22Rv1 (cell line): Measurements from ENCODE around the gene KRTAP1-5.

ENCODE experiments used
- H3K27ac ChIP-seq: fragments of 450-650 bp; 2 replicates; pipeline ENCODE4 v1.5.1; 2017
- ZFX ChIP-seq: fragments of 450-650 bp; IDR thresholded peaks from 2 replicates; pipeline ENCODE4 v1.6.1; 2017; ENCODE audit warnings: antibody characterized with exemption, borderline replicate concordance
- TF ChIP-seq, protein P1 (sequence below): fragments of 450-650 bp; IDR thresholded peaks from 2 replicates; pipeline ENCODE4 v1.5.1; 2017; ENCODE audit warnings: mild to moderate bottlenecking

The KRTAP1-5 gene

DNA sequence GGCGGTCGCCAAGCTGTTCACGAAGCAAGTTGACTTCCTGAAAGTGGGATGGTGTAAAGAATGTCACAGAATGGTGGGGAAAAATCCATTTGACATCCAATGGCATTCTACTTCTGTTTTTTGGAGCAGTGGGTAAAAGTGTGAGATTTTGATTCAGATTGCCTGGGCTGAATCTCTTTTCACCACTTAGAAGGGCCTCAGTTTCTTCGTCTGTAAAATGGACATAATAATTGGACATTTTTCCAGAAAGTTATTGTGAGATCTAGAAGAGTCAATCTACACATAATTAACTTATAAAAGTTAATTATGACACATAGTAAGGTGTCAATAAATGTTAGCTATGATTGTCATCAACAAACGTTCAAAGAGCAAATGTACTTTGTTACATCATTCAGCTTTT lies 45.9 kb downstream of the KRTAP1-5 start:
- TF ChIP-seq ZFX: no peak
- TF ChIP-seq, protein P1, sequence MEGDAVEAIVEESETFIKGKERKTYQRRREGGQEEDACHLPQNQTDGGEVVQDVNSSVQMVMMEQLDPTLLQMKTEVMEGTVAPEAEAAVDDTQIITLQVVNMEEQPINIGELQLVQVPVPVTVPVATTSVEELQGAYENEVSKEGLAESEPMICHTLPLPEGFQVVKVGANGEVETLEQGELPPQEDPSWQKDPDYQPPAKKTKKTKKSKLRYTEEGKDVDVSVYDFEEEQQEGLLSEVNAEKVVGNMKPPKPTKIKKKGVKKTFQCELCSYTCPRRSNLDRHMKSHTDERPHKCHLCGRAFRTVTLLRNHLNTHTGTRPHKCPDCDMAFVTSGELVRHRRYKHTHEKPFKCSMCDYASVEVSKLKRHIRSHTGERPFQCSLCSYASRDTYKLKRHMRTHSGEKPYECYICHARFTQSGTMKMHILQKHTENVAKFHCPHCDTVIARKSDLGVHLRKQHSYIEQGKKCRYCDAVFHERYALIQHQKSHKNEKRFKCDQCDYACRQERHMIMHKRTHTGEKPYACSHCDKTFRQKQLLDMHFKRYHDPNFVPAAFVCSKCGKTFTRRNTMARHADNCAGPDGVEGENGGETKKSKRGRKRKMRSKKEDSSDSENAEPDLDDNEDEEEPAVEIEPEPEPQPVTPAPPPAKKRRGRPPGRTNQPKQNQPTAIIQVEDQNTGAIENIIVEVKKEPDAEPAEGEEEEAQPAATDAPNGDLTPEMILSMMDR: no peak

DNA sequence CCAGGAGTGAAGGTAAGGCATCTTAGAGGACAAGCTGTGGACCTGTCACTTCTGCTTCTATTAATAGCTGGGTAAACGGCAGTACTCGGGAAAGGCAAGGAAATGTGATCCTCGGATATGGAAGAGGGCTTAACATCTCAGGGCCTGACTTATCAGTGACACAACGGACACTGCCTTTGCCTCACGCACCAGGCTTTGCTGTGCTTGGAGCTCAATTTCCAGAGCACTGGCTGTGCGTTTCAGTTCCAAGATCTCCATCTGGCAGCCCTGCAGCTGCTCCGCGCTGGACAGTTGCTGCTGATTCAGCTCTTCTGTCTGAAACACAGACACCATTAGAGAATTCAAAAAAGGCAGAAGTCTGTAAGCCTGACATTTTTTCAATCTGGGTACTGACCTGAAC lies 46.4 kb downstream of the KRTAP1-5 start:
- TF ChIP-seq, protein P1: no peak
- TF ChIP-seq ZFX: no peak
- no peak overlapping the region for H3K27ac ChIP-seq

More for the DNA sequence above, 45.9 kb downstream of the KRTAP1-5 start:
- no peak overlapping the region for H3K27ac ChIP-seq

- H3K27ac ChIP-seq: no peak overlapping the region
- no peak for TF ChIP-seq ZFX
- TF ChIP-seq, protein P1: no peak
Measured at GRCh38 chr17:40980117-40980516, 46.9 kb downstream of the KRTAP1-5 start.

DNA sequence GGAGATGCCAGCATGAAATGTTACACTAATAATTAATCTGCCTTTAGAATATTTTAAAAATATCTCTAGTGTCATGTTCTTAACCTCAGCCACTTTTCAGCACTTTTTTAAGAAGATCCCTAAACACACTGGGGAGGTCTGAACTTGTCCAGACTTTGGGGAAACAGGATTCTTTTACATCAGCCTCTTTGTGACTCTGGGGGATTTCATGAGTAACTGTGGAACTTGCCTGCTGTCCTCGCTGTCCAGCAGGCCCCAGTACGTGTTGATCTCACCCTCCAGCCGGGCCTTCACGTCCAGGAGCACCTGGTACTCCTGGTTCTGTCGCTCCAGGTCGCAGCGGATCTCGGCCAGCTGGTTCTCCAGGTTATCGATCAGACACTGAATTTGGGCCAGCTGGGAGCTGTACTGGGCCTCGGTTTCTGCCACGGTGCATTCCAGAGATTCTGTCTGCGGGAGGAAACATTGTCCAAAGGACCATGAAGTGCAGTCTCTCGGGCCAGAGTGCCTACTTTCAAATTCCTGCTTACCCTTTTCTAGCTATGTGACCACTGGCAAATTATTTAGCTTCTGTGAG lies 48.3 kb downstream of the KRTAP1-5 start:
- no peak overlapping the region for H3K27ac ChIP-seq
- TF ChIP-seq, protein P1: no peak
- TF ChIP-seq ZFX: no peak
